OCI-LY7 (cell line): ENCODE results near the gene LPP. TPM values are rescaled to one million over a fixed set of nuclear protein-coding genes. Genes with fewer than 3 reads are reported as not detected.

Source experiments
- BruUV-seq: library from RNA; stranded (reverse); fragments of 400-500 nt; replicated peaks from 2 replicates; lab custom pipeline; 2021; lab: Mats Ljungman, UMichigan
- CTCF ChIA-PET: fragments of 300-600 bp; sonication (Branson Sonifier 250); formaldehyde crosslinking; loops from one replicate; lab custom pipeline; 2022; ENCODE audit warnings: antibody characterized with exemption; ENCODE audit not compliant: unreplicated experiment; lab: Charles Lee
- POLR2A ChIA-PET: fragments of 300-600 bp; sonication (Branson Sonifier 250); formaldehyde crosslinking; loops from one replicate; lab custom pipeline; 2022; ENCODE audit warnings: antibody characterized with exemption; lab: Charles Lee
- DNase-seq: peaks from one replicate; pipeline ENCODE4 v3.0.0-alpha.2; 2015; ENCODE audit warnings: low spot score
- H2AFZ ChIP-seq: fragments of 200-600 bp; sonication (generic), shearing (Covaris generic); 2 replicates; pipeline ENCODE4 v1.6.1; 2014; ENCODE audit warnings: mild to moderate bottlenecking, antibody characterized with exemption, low read length, moderate library complexity
- H3K27ac ChIP-seq: fragments of 200-600 bp; sonication (generic); 2 replicates; pipeline ENCODE4 v1.5.1; 2014; ENCODE audit warnings: mixed run types, low read depth, mild to moderate bottlenecking, moderate library complexity, low read length, inconsistent platforms; ENCODE audit not compliant: poor library complexity, severe bottlenecking
- H3K36me3 ChIP-seq: fragments of 200-600 bp; sonication (generic); 2 replicates; pipeline ENCODE4 v1.6.1; 2014; ENCODE audit warnings: mild to moderate bottlenecking, antibody characterized with exemption, low read length, moderate library complexity, mixed read lengths; ENCODE audit not compliant: insufficient read depth
- H3K4me1 ChIP-seq: fragments of 200-600 bp; sonication (generic); 2 replicates; pipeline ENCODE4 v1.5.1; 2014; ENCODE audit warnings: mild to moderate bottlenecking, low read length; ENCODE audit not compliant: insufficient read depth, poor library complexity, severe bottlenecking
- H3K4me2 ChIP-seq: fragments of 200-600 bp; sonication (generic); 2 replicates; pipeline ENCODE4 v1.6.1; 2014; ENCODE audit warnings: mild to moderate bottlenecking, low read length
- H3K4me3 ChIP-seq: fragments of 200-600 bp; sonication (generic); 2 replicates; pipeline ENCODE4 v1.5.1; 2014; ENCODE audit warnings: mild to moderate bottlenecking, low read depth, low read length; ENCODE audit not compliant: poor library complexity, severe bottlenecking
- H3K79me2 ChIP-seq: fragments of 200-600 bp; sonication (generic); 2 replicates; pipeline ENCODE4 v1.6.1; 2016; ENCODE audit warnings: low read depth, mild to moderate bottlenecking, low read length, moderate library complexity, mixed read lengths; ENCODE audit not compliant: insufficient read depth
- H3K9me2 ChIP-seq: fragments of 200-600 bp; sonication (generic); 2 replicates; pipeline ENCODE4 v1.6.1; 2016; ENCODE audit warnings: mild to moderate bottlenecking, low read length, mixed read lengths; ENCODE audit not compliant: insufficient read depth
- H3K9me3 ChIP-seq: fragments of 200-600 bp; sonication (generic); 2 replicates; pipeline ENCODE4 v1.6.1; 2014; ENCODE audit warnings: mild to moderate bottlenecking, mixed run types, low read length, mixed read lengths
- H4K20me1 ChIP-seq: fragments of 200-600 bp; sonication (generic); 2 replicates; pipeline ENCODE4 v1.6.1; 2014; ENCODE audit warnings: mild to moderate bottlenecking, antibody characterized with exemption, low read length, moderate library complexity, mixed read lengths; ENCODE audit not compliant: insufficient read depth
- CTCF ChIP-seq: fragments of 200-600 bp; sonication (generic); conservative IDR thresholded peaks from 2 replicates; pipeline ENCODE4 v1.5.1; 2014; ENCODE audit warnings: mild to moderate bottlenecking, antibody characterized with exemption, low read length, moderate library complexity, mixed read lengths
- EZH2phosphoT487 ChIP-seq: fragments of 200-600 bp; sonication (generic); IDR thresholded peaks from 2 replicates; pipeline ENCODE4 v1.6.1; 2018; ENCODE audit warnings: low read depth, borderline replicate concordance, mild to moderate bottlenecking, mixed run types, antibody characterized with exemption, low read length, moderate library complexity, mixed read lengths
- intact Hi-C: fragments of 100-400 bp; cut with micrococcal nuclease; formaldehyde crosslinking; loops from one replicate; pipeline ENCODE4 v1.10.0; 2022; ENCODE audit not compliant: unreplicated experiment
- total RNA-seq, 2 experiments: library from RNA; depleted of rRNA in 1 of 2; stranded (reverse); fragments of >200 nt in 1 of 2; shearing (Covaris generic) in 1 of 2; gene quantifications; 2 replicates each; pipeline ENCODE4 v1.2.3, GENCODE V29; 2014 to 2022

Gene LPP
- total RNA-seq, 2 experiments from 2014 or later, result 10.9 to 119 TPM

GRCh38 chr3:188174317-188175044 is 20.5 kb downstream of the LPP start:
- ChIA-PET CTCF (interaction anchor here (0.6 kb wide), 1 partner anchor 642 kb away, joined by 3 read pairs; no protein-coding TSS in a partner anchor), POLR2A (interaction anchor here (0.5 kb wide), 1 partner anchor 37 kb away, joined by 3 read pairs; no protein-coding TSS in a partner anchor)
- no TSS peak for BruUV-seq
- peaks cover 83% of the 10 kb centered on the region for H3K4me1 ChIP-seq
- no peaks in the 10 kb centered on the region for H3K36me3 ChIP-seq
- intact Hi-C loops, result no loop called here
- H3K9me2 ChIP-seq, result no peaks in the 10 kb centered on the region
- H2AFZ ChIP-seq, result peak overlapping the region; percentile 16; the same call in 1 of the 2 replicates
- no peak overlapping the region for H3K4me3 ChIP-seq
- no peak overlapping the region for H3K27ac ChIP-seq
- no peaks in the 10 kb centered on the region for H3K9me3 ChIP-seq
- TF ChIP-seq CTCF (no peak), EZH2phosphoT487 (no peak)
- DNase-seq, result peak; percentile 58
- H3K4me2 ChIP-seq, result peak overlapping the region; percentile 53
- H4K20me1 ChIP-seq, result no peaks in the 10 kb centered on the region
- no peaks in the 10 kb centered on the region for H3K79me2 ChIP-seq

GRCh38 chr3:188176476-188176875 is 22.5 kb downstream of the LPP start:
- intact Hi-C loops, result no loop called here
- Histone ChIP-seq H3K4me1 (peaks cover 79% of the 10 kb centered on the region), H3K4me2 (0 out of 2 replicates have a peak overlapping the region, but pooled peaks have one; percentile 9), H3K36me3 (no peaks in the 10 kb centered on the region), H3K4me3 (no peak overlapping the region), H3K79me2 (no peaks in the 10 kb centered on the region), H3K9me3 (no peaks in the 10 kb centered on the region), H3K27ac (no peak overlapping the region), H2AFZ (no peak overlapping the region), H4K20me1 (no peaks in the 10 kb centered on the region), H3K9me2 (no peaks in the 10 kb centered on the region)
- DNase-seq, result no peak
- TF ChIP-seq EZH2phosphoT487 (no peak), CTCF (no peak)
- no TSS peak for BruUV-seq
- POLR2A ChIA-PET, result interaction anchor here (0.6 to 2.4 kb wide), 4 partner anchors 10 to 818 kb away, joined by 3 to 8 read pairs (median 3); no protein-coding TSS in a partner anchor
- CTCF ChIA-PET, result no interaction called here

- Histone ChIP-seq H3K4me1 (peaks cover 74% of the 10 kb centered on the region), H3K4me3 (no peak overlapping the region), H3K9me3 (no peaks in the 10 kb centered on the region), H3K36me3 (no peaks in the 10 kb centered on the region), H2AFZ (no peak overlapping the region), H4K20me1 (no peaks in the 10 kb centered on the region), H3K4me2 (no peak overlapping the region), H3K27ac (no peak overlapping the region), H3K9me2 (no peaks in the 10 kb centered on the region), H3K79me2 (no peaks in the 10 kb centered on the region)
- TF ChIP-seq CTCF (no peak), EZH2phosphoT487 (no peak)
- intact Hi-C loops, result no loop called here
- BruUV-seq, result no TSS peak
- no peak for DNase-seq
- POLR2A ChIA-PET, result interaction anchor here (0.5 to 2.4 kb wide), 5 partner anchors 11 to 819 kb away, joined by 3 to 8 read pairs (median 3); no protein-coding TSS in a partner anchor
- CTCF ChIA-PET, result no interaction called here
Measured at GRCh38 chr3:188176884-188177283, 22.9 kb downstream of the LPP start.
